SK-N-MC (cell line): Measurements from ENCODE around the gene RAB5A.

ENCODE experiments used
- EZH2 ChIP-seq: fragments of 200-600 bp; sonication (generic); IDR thresholded peaks from one replicate; pipeline ENCODE4 v1.6.1; 2017; ENCODE audit warnings: antibody characterized with exemption
- FOXP2 ChIP-seq: optimal IDR thresholded peaks from 2 replicates; pipeline ENCODE3; 2011; ENCODE audit warnings: mild to moderate bottlenecking, moderate library complexity; ENCODE audit not compliant: insufficient read depth; ENCODE audit errors: extremely low read length, control extremely low read depth
- POLR2AphosphoS5 ChIP-seq: IDR thresholded peaks from 2 replicates; pipeline ENCODE4 v1.6.1; 2012; ENCODE audit warnings: mild to moderate bottlenecking, low read depth, low read length, borderline replicate concordance

DNA sequence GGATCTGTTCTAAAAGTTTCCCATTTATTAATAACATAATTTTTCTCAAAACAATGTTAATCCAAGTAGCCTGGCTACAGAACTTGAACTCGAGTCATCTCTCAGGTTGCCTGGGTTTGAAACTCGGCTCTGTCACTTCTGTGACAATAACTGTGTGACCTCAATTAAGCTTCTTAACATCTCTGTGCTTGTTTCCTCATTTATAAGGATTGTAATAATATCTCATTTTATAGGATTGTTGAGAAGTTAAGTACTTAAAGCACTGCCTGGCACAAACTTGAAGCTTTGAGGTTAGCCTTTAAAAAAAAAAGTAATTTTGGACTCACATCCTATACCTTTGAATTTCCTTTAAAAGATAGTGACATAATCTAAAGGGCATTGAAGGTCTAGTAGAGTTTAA, 3.4 kb downstream of the RAB5A start:
- TF ChIP-seq POLR2AphosphoS5 (no peak), EZH2 (no peak), FOXP2 (no peak)
